Activated CD8-positive, alpha-beta memory T cell treated with anti-CD3 and anti-CD28 coated beads for 1 hour (primary cell): ENCODE measurements around the gene RASSF5.

Experiments
- DNase-seq, 2 donors: peaks; one replicate each; pipeline ENCODE4 v3.0.0-alpha.2; 2020; ENCODE audit warnings: low read depth in 1 of 2; ENCODE audit errors: extremely low read depth in 1 of 2

Gene RASSF5

GRCh38 chr1:206495493-206496046, 11.8 kb upstream of the RASSF5 start:
- no peak for DNase-seq

DNA sequence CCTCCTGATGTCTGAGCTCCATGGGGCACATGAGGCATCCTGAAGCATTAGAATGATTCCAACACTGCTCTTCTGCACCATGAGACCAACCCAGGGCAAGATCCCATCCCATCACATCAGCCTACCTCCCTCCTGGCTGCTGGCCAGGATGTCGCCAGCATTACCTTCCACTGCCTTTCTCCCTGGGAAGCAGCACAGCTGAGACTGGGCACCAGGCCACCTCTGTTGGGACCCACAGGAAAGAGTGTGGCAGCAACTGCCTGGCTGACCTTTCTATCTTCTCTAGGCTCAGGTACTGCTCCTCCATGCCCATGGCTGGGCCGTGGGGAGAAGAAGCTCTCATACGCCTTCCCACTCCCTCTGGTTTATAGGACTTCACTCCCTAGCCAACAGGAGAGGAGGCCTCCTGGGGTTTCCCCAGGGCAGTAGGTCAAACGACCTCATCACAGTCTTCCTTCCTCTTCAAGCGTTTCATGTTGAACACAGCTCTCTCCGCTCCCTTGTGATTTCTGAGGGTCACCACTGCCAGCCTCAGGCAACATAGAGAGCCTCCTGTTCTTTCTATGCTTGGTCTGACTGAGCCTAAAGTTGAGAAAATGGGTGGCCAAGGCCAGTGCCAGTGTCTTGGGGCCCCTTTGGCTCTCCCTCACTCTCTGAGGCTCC, 11.1 kb upstream of the RASSF5 start:
- DNase-seq = no peak

GRCh38 chr1:206497363-206497762, 10.0 kb upstream of the RASSF5 start:
- no peak for DNase-seq

DNA sequence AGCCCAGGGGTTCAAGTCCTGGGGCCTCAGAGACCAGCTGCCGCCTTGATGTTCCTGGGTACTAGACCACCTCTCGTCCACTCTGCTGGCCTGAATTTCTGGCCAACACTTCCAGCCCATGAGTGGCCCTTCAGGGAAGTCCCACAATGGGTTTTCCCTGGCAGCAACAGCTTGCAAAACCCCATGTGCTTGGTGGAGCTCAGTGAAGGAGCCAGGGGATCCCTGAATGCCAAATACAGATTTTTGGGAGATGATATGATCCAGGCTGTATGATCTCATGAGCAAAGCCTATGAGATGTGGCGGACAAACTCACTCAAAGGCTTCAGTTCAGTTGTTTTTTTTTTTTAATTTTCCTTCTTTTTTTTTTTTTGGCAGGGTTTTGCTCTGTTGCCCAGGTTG, 9.6 kb upstream of the RASSF5 start:
- no peak for DNase-seq

DNA sequence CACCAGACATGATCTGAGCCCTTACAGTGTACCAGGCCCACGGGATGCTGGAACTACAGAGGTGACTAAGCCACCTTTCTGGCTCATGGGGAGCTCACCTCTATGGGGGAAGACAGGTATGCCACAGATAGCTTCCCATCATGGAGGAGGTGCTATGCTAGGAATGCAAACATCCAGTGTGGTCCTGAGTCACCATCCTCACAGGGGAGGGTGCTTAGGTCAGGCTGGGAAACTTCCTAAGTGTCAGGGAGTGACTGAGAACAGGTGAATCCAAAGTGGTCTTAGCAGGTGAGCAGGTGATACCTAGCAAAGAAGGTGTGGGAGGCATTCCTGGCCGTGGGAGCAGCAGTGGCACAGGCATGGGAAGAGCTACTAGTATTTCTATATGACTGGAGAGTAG, 8.6 kb upstream of the RASSF5 start:
- no peak for DNase-seq

GRCh38 chr1:206500046-206500445, 7.3 kb upstream of the RASSF5 start:
- no peak for DNase-seq

- no peak for DNase-seq
These were observed 5.5 kb upstream of the RASSF5 start for GRCh38 chr1:206501881-206502280.

DNA sequence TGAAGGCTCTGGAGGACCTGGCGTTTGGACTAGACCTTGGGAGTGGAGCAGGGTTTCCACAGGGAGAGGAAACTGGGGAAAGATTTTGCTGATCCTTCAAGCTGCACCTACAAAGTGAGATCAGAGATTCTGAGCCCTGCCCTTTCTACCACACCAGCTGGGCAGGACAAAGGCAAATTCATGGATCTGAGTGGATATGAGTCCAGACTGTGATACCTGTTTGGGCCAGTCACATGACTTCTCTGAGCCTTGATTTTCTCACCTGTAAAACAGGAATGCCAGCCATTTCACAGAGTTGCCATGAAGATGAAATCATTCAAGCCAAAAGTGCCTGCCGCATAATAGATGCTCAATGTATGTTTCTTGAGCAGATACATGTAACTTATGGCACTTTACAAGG, 4.9 kb upstream of the RASSF5 start:
- DNase-seq = no peak

DNA sequence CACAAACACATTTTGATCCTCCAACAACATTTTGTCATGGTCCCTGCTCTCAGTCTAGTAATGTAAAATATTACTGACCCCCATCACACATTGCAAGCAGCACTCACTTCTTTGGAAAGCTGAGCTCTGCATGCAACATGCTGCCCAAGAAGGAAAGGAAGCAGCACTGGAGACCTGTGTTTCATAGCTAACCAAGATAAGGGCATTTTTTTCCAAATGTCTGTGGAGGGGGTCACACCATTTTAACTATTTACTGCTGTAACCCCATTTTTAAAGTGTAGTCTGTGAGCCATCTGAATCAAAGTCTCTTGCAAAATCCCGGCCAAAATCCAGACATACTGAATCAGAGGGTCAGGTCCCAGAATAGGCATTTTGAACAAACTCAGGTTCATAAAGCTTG, 4.5 kb upstream of the RASSF5 start:
- no peak for DNase-seq

GRCh38 chr1:206503591-206504362, 3.6 kb upstream of the RASSF5 start:
- DNase-seq = no peak

DNA sequence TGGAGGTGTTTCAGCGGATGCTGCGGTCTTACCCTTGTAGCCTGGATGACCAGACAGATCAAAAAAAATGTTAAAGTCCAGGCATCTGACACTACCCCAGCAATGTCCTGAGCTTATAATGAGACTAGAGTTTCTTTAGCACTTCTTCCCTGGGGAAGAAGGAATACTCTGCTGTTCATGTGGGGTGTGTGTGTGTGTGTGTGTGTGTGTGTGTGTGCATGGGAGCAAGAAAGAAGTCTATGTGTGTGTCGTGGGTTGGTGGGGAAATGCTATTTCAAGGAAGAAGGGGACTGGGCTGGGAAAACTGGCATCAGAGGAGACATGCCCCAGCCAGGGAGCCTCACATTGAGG, 3.0 kb upstream of the RASSF5 start:
- DNase-seq = no peak

- no peak for DNase-seq
These were observed 1.5 kb upstream of the RASSF5 start for GRCh38 chr1:206505702-206506355.

DNA sequence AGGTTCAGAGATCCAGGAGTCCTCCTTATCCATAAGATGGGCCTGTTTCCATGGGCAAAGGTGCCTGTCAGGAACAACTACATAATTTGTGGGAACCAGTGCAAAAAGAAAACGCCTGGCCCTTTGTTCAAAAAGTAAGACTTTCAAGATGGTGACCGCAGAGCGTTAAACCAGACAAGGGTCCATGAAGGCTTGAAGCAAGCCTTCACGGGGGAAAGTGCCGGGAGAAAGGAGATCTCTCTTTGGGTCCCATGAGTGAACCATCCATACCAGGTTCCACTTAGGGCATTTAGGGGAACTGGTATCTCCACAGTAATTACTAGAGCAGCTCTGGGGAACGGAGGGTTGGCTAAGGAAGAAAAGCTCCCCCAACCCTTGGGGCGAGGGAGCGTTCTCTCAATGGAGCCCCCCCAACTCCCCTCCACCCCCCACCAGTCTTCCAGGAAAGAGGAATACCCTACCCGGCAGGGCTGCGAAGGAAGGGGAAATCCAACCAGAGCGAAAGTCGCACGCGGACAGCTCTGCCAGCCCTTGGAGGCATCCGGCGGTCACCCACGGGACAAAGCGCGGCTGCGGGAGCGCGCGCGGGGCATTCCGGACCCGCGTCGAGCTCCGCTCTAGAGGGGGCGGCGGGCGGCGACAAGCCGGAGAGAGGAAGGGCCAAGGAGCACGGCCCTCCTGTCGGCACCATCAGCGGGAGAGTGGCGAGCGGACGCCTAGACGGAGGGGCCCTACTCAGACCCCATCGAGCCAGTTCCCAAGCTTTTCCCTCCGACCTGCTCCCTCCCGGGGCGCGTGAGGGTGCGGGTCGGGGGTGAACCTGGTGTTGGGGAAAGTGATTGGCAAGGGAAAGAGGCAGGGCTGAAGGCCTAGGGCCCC, 687 bp upstream of the RASSF5 start:
- DNase-seq = no peak

- DNase-seq = no peak
These were observed 979 bp downstream of the RASSF5 start for GRCh38 chr1:206508130-206508889.

DNA sequence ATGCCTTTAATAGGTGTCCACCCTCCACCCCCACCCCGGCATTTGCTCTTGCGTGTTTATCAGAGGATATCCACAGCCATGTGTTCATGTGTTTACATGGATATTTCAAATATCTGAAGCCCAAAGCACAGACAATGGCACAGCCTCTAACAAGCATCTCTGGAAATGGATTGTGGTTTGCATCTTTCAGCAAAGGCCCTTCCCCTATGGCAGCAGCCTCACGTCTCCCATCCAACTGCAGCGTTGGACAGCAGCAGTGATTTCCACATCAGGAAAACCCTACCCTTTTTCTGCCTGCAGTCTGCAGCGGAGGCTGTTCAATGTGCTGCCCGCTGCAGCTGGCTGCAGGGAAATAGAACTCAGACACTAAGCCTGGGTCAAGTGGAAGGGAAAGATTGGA, 1.6 kb downstream of the RASSF5 start:
- DNase-seq = no peak

DNA sequence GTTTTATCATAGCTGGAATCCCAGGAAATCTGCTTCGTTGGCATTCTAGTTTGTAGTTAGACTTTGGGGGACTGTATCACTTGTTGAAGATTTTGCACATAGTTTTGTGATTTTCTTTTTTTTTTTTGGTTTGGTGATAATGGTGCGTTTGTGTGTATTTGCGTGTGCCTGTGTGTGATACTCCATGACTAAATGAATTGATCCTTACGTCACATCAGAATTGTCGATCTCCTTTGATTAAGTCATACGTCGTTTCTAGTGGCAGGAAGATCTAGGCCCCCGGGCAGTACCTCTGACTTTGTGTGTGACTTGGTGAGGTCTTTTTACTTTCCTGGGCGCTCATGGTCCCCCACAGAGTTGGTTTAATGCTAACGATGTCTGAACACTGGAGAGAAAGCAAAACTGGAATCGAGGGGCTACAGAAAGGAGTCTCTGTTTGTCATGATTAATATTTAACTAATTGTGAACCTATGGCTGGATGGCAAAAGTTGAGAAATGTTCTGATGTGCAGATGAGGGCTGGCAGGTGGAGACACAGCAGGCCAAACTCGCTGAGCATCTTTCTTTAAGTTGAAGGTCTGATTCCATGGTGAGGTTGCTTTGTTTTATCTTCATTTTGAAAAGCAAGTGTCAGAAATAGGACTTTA, 2.4 kb downstream of the RASSF5 start:
- DNase-seq = no peak

- DNase-seq = no peak
These were observed 3.0 kb downstream of the RASSF5 start for GRCh38 chr1:206510371-206510770.

DNA sequence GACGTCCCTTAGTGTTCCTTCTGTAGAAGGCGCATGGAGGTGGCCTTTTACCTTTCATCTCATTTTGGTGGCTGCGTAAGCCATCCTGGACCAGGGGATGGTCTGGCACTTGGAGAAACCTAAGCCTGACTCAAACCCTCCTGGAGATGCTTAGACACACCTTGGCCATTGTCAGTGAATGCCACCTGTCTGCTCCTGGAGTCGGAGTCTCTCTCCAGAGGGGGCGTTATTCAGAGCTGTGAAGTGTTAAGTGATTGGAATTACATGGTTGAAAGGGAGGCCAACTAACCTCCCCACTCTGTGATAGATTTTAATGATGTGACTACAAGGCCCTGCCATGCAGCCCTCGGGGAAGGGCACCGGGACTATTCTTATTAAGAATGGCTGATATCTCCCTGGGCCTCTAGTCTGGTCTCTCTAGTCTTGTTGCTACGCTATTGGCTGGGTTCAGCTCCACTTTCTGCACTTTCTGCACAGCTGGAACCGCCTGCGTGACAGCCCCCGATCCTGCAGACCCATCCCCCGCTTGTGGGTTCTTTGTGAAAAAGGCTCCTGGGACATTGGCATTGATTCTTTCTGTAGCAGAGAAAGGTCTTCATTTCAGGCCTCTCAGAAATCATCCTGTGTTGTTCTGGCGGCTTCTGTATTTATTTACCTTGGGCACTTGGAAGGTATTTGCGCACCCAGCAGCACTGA, 4.2 kb downstream of the RASSF5 start:
- no peak for DNase-seq
